GM18507 (cell line): ENCODE measurements around the gene HNRNPUL1.

Source experiments
- DNase-seq: peaks from one replicate; pipeline ENCODE4 v3.0.0; 2011; ENCODE audit warnings: low read depth; ENCODE audit not compliant: insufficient read length; ENCODE audit errors: extremely low spot score
- FAIRE-seq: peaks from 2 replicates; lab custom pipeline; 2011; peaks lifted over from hg19 to GRCh38; lab: Jason Lieb, UNC

Gene HNRNPUL1

GRCh38 chr19:41232686-41233085, 31.5 kb upstream of the HNRNPUL1 start:
- DNase-seq, result no peak
- no peak for FAIRE-seq

- no peak for FAIRE-seq
- no peak for DNase-seq
These were observed 30.4 kb upstream of the HNRNPUL1 start for GRCh38 chr19:41233748-41234240.

- no peak for FAIRE-seq
- DNase-seq, result no peak
These were observed 29.5 kb upstream of the HNRNPUL1 start for GRCh38 chr19:41234512-41235168.

GRCh38 chr19:41235480-41235879, 28.7 kb upstream of the HNRNPUL1 start:
- no peak for FAIRE-seq

DNA sequence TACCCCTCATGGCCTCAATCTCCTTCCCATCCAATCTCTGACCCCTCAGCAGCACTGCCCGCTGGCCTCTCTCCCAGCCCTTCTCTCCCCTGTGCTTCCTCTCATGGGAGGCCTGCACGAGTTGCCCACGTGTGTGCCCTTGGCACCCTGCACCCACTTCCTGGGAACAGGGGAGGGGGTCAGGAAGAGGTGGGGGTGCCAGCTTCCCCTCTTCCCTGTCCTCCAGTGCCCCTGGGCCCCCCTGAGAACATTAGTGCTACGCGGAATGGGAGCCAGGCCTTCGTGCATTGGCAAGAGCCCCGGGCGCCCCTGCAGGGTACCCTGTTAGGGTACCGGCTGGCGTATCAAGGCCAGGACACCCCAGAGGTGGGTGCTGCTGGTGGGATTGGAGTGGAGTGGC, 25.9 kb upstream of the HNRNPUL1 start:
- DNase-seq, result no peak
- FAIRE-seq, result no peak

More at GRCh38 chr19:41235480-41235879, 28.7 kb upstream of the HNRNPUL1 start:
- DNase-seq, result no peak

DNA sequence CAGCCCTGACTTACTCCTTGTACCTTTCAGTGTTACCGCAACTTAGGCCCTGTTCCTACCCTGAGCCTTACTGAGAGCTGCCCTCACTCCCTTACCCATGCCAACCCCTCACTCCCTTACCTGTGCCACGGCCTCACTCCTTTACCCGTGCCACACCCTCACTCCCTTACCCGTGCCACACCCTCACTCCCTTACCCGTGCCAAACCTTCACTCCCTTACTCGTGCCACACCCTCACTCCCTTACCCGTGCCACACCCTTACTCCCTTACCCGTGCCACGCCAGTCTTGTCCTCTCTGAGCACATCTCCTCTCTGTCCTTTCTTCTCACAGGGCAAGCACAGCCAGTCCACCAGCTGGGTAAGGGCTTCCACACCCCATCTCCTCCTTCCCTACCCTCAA, 24.8 kb upstream of the HNRNPUL1 start:
- FAIRE-seq, result no peak

DNA sequence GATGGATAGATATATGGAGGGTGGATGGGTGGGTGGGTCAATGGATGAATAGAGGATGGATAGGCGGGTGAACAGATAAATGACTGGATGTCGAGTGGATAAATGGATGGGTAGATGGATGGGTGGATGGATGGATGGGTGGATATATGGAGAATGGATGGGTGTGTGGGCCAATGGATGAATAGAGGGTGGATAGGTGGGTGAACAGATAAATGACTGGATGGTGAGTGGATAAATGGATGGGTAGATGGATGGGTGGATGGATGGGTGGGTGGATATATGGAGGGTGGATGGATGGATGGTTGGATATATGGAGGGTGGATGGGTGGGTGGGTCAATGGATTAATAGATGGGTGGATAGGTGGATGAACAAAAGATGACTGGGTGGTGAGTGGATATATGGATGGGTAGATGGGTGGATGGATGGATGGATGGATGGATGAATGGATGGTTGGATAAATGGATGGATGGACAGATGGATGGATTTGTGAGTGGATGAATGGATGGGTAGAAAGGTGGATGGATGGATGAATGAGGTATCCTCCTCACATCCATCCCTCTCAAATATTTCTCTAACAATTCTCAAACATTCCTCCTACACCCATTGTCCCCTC, 24.1 kb upstream of the HNRNPUL1 start:
- DNase-seq (no peak), FAIRE-seq (no peak)

More for the DNA sequence above, 24.8 kb upstream of the HNRNPUL1 start:
- DNase-seq, result no peak

DNA sequence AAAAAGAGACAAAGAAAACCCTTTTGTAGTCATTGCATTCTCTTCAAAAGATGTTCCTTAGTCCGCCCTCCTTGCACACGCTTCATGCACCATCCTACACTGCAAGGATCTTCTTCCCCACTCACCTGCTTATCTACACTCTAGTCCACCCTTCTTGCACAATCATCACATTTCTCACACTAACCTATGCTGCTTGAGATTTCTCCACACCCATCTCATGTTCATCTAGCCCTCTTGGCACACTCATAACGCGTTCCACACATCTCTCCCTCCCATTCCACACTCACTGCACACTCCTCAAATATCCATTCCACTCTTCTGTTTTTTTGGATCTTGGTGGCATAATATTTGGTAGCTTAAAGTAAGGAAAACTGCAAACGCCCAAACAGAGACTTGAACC, 22.3 kb upstream of the HNRNPUL1 start:
- FAIRE-seq (no peak), DNase-seq (no peak)

DNA sequence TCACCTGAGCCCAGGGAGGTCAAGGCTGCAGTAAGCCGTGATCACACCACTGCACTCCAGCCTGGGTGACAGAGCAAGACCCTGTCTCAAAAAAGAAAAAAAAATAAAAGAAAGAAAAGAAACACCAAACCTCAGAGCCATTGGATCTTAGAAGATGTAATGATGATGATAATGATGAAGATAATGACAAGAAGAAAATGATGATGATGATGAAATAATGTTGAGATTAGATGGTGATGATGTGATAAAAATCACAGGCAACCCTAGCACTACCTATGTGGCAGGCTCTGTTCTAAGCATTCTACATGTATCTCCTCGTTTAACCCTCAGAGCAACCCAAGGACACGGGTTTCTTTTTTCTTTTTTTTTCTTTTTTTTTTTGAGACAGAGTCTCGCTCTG, 20.1 kb upstream of the HNRNPUL1 start:
- DNase-seq, result no peak
- FAIRE-seq, result no peak

GRCh38 chr19:41245843-41246242, 18.3 kb upstream of the HNRNPUL1 start:
- FAIRE-seq (no peak), DNase-seq (no peak)

DNA sequence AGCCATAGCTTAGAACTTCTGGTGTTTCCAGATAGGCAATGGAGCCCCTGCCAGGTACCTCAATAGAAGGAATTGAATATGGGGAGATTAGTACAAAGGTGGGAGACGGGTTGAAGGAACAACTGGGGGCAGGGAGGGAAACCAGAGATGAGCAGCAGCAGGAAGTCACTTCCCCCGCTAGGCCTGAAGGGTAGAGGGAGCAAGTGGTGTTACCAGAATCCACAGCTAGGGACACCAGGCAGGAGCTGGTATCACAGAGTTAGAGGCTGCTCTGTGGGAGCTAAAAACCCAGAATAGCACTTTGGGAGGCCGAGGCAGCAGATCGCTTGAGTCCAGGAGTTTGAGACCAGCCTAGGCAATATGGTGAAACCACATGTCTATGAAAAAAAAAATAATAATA, 15.3 kb upstream of the HNRNPUL1 start:
- FAIRE-seq (no peak), DNase-seq (no peak)

DNA sequence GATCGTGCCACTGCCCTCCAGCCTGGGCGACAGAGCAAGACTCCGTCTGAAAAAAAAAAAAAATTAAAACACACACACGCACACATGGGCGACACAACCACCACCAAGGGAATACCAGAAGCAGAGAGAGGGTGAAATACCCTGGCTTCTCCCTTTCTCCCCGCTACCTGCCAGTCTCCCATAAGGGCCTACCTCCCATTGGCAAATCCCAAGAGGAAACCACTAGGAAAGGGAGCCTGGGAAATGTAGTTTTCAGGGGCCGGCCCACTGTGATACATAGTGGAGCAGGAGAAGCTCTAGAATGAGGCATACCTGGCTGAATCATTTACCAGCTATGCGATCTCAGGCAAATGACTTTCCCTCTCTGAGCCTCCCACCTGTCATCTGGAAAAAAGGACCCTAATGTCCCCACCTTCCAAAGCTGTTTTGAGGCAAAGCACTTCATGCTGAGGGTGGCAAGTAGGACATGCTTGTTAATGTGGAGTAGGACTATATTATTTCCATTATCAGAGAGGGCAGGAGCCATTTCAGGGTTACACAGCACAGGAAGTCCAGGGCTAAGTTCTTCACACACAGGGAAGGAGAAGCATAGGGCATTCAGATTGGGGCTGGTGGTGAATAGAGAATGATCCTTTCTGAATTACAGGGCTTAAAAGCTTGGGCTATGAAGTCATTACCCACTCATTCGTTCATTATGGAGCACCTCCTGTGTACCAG, 14.3 kb upstream of the HNRNPUL1 start:
- no peak for FAIRE-seq
- DNase-seq, result no peak

- FAIRE-seq, result no peak
These were observed 10.5 kb upstream of the HNRNPUL1 start for GRCh38 chr19:41253660-41254059.

DNA sequence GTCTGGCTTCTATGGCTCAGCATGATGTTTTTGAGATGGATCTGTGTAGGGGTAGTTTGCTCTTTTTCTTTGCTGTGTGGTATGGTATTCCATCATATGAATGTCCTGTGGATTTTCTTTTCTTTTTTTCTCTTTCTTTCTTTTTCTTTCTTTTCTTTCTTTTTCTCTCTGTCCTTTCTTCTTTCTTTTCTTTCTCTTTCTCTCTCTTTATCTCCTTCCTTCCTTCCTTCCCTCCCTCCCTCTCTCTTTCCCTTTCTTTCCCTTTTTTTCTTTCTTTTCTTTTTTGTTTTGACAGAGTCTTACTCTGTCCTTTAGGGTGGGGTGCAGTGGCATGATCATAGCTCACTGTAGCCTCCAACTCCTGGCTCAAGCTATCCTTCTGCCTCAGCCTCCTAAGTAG, 9.0 kb upstream of the HNRNPUL1 start:
- DNase-seq, result no peak
- FAIRE-seq, result no peak

More at GRCh38 chr19:41253660-41254059, 10.5 kb upstream of the HNRNPUL1 start:
- no peak for DNase-seq

DNA sequence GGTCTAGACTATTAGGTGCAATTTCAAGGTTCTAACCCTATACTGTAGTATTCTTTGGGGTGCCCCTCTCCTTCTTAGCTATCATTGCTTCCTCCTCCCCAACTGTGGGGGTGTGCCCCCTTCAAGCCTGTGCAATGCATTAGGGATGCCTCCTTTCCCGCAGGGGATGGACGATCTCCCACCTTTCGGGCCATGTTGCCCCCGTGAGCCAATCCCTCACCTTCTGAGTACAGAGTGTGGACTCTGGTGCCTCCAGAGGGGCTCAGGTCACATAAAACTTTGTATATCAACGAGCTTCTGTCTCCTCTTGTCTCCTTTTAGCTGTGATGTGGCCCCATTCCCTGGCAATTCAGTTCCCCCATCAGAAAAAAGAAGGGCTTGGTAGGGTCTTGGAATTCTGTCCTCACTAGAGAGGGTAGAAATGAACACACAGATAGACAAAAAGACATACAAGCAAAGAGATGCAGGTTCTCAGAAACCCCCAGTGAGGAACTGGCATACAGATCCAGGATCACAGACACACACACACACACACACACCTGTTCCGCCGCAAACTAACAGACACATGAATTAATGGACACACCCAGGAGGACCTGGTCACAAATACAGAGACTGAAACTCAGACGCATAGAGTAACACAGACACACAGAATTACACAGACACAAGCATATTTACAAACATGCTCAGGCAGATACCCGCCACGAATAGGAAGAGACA, 2.5 kb upstream of the HNRNPUL1 start:
- FAIRE-seq (peak; percentile 26), DNase-seq (no peak)

DNA sequence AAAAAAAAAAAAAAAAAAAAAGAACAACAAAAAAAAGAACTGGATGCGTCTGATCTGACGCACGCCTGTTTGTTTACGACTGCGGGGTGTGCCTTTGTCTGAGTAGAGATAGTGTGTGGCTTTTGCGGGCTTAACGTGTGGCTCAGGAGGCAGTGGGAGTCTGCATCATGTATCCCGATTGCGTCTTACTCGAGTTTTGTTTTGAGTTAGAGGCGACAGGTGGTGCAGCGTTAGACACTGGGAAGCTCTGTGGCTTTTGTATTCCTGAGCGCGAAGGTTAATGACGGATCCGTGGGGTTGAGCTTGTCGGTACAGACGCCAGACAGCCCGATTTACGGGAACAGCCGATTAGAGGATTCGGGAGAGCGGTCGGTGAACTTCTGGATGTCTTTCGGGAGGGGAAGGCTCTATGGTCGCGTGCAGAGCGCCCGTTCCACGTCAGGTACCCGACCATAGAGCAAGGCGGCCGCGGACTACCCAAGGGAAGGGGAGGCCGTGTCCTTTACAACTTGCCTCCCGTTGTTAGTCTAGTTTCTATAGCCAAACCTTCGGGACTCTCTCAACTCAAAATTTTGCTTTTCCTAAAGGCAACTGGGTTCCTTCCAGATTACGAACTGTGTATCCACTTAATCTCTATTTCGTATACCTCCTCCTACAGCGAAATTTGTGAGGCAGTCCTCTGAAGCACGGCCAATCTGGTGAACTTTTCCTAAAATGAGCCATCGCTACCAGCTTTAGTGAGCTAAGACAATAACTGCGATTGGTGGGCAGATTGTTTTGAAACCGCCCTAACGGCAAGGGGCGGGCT, 926 bp upstream of the HNRNPUL1 start:
- DNase-seq (no peak), FAIRE-seq (no peak)

- DNase-seq, result no peak
- peak; percentile 42 for FAIRE-seq
These were observed 616 bp downstream of the HNRNPUL1 start for GRCh38 chr19:41264581-41265394.

DNA sequence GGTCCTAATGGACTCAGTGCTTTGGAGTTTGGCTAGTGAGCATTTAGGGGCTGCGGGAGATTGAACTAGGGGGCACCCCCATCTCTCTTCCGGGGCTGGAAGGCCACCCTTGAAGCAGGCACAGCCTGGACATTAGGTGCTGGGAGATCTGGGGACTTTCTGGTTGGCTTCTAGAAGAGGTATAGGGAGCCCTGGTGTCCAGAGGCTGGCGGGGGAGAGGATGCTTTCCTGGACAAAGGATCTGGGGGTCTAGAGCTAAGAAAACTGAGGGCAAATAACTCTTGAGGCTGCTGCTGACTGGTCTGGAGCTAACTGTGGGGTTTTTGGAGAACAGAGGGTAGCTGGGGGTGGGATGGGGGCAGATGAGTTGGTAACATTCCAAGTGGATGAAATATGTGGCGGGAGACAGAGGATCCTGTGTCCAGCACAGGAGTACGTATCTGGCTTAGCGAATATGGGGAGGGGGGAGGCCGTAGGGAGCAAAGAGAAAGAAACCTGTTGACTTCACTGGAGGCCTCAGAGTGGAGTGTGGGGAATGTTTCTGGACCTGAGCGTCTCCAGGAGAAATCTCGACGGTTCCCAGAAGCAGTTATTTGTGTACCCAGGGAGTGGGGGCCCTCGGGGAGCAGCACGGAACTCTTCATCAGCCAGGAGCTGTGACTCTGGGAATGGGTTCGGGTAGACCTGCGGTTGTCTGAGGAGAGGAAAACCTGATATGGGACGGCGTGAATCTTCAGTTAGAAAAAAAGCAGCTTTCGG, 1.4 kb downstream of the HNRNPUL1 start:
- FAIRE-seq, result no peak
- DNase-seq, result no peak
